Sigmoid colon (tissue), 3 donors: Measurements from ENCODE around the gene PPWD1.

ENCODE experiments used
- POLR2A ChIP-seq, 2 donors: fragments of 450-650 bp; IDR thresholded peaks; one replicate each; pipeline ENCODE4 v1.6.1; 2016; ENCODE audit warnings: antibody characterized with exemption in 2 of 2, mild to moderate bottlenecking in 2 of 2, moderate library complexity in 2 of 2
- TF ChIP-seq, protein P1 (sequence below), 4 experiments: fragments of 450-650 bp in 3 of 4; fragments of 200-600 bp in 1 of 4; IDR thresholded peaks; one replicate each; pipeline ENCODE4 v1.5.1; 2016 to 2019; ENCODE audit warnings: antibody characterized with exemption in 4 of 4, mild to moderate bottlenecking in 3 of 4, moderate library complexity in 2 of 4

DNA sequence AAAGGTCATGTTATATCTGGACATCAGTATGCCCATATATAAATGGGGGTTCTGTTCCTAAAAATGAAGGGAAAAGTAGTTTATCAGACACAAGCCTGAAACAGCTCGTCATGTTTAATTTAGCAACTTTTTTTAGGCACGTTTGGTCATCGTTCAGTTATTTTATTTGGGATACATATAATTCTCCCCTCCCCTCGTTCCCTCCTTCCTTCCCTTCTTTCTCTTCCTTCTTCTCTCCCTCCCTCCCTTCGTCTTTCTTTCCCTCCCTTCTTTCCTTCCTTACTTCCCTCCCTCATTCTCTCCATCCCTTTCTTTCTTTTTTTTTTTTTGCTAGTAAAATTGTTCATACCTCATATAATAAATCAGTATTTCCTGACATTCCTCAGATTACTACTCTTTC lies 3.4 kb downstream of the PPWD1 start:
- TF ChIP-seq, protein P1, sequence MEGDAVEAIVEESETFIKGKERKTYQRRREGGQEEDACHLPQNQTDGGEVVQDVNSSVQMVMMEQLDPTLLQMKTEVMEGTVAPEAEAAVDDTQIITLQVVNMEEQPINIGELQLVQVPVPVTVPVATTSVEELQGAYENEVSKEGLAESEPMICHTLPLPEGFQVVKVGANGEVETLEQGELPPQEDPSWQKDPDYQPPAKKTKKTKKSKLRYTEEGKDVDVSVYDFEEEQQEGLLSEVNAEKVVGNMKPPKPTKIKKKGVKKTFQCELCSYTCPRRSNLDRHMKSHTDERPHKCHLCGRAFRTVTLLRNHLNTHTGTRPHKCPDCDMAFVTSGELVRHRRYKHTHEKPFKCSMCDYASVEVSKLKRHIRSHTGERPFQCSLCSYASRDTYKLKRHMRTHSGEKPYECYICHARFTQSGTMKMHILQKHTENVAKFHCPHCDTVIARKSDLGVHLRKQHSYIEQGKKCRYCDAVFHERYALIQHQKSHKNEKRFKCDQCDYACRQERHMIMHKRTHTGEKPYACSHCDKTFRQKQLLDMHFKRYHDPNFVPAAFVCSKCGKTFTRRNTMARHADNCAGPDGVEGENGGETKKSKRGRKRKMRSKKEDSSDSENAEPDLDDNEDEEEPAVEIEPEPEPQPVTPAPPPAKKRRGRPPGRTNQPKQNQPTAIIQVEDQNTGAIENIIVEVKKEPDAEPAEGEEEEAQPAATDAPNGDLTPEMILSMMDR (IDR thresholded peaks at IDR 0.05) = no peak
- TF ChIP-seq POLR2A (IDR thresholded peaks at IDR 0.05) = no peak
